Activated gamma-delta T cell (primary cell): ENCODE data around the gene SNX22.
"Not testable (repeated sequence)": the region's sequence is repeated elsewhere in the genome, so short reads cannot be mapped to it uniquely, and the experiment has no call there.

Source experiments
- DNase-seq: peaks from one replicate; lab custom pipeline; 2025; lab: John Stamatoyannopoulos, UW
- total RNA-seq, 2 donors: gene quantifications; one replicate each; lab custom pipeline; 2026; lab: John Stamatoyannopoulos, UW

The SNX22 gene
- total RNA-seq = 0.70 to 1.0 reads per million in 2 donors

GRCh38 chr15:64151727-64152506, at the start of gene SNX22:
Gene SNX22 (plus strand): TSS chr15:64151731. CDS start chr15:64151776, 45 bp downstream.
- peak; percentile 32 for DNase-seq

DNA sequence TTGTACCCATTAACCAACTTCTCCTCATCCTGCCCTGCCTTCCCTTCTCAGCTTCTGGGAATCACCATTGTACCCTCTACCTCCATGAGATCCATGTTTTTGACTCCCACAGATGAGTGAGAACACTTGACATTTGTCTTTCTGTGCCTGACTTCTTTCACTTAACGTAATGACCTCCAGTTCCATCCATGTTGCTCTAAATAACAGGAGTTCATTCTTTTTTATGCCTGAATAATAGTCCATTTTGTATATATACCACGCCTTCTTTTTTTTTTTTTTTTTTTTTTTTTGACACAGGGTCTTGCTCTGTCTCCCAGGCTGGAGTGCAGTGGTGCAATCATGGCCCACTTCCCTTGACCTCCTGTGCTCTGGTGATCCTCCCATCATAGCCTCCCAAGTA, 49.0 kb upstream of the SNX22 start:
- no peak for DNase-seq

GRCh38 chr15:64105113-64105704, 46.3 kb upstream of the SNX22 start:
- DNase-seq = no peak

- DNase-seq = no peak
These were observed 44.2 kb upstream of the SNX22 start for GRCh38 chr15:64107337-64107736.

DNA sequence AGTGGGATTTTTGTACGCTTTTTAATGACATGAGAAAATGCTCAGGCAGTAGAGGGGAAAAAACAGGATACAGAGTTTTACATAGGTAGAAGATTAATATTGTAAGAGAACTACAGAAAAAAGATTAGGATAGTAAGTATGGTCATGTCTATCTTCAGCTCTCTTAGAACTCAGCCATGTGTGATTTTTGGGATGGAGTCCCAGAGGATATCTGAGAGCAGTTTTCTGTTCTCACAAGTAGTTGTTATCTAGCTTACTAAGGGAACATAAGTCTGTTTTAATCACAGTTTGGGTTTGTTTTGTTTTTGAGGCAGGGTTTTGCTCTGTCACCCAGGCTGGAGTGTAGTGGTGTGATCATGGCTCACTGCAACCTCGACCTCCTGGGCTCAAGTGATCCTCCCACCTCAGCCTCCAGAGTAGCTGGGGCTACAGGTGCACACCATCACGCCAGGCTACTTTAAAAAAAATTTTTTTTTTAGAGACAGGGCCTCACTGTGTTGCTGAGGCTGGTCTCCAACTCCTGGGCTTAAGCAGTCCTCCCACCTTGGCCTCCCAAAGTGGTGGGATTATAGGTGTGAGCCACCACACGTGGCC, 41.3 kb upstream of the SNX22 start:
- not testable (repeated sequence) for DNase-seq

GRCh38 chr15:64110950-64111678, 40.4 kb upstream of the SNX22 start:
- DNase-seq = no peak

DNA sequence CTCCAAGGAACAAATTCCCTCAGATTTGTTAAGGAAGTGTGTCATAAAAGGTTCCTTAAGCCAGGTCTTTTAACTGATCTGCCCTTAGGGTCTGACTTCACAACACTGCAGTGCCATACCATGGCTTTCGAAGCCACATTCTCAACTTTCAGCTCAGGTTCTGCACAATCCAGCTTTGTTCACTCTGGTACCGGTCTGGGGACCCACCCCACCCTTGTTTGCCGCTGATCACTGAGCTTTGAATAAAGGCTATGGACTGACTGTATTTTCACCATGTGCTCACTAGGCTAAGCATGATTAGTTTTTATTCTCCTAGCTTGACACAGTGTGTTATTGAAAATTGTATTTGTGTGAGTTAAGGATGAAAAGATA, 39.9 kb upstream of the SNX22 start:
- DNase-seq = no peak

- DNase-seq = no peak
These were observed 39.3 kb upstream of the SNX22 start for GRCh38 chr15:64112073-64112772.

GRCh38 chr15:64112904-64113303, 38.6 kb upstream of the SNX22 start:
- no peak for DNase-seq

GRCh38 chr15:64117759-64118487, 33.6 kb upstream of the SNX22 start:
- no peak for DNase-seq

GRCh38 chr15:64120322-64120721, 31.2 kb upstream of the SNX22 start:
- DNase-seq = not testable (repeated sequence)

DNA sequence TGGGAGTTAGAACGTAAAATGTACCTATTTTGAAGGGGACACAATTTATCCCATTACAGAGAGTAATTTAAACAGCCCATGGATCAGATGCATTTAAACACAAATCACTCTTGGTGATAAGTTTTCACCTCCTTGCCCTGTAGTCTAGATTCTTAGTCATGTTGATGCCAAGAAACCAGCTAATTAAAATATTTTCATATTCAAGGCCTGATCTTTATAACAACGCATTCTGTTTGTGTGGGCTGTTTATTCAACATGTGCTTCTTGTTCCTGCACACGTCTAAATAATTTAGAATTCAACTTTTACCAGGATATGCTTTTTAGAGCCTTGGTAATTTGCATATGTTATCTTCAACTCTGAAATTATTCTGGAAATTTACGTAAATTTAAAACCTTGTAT, 29.9 kb upstream of the SNX22 start:
- DNase-seq = no peak

- no peak for DNase-seq
These were observed 29.1 kb upstream of the SNX22 start for GRCh38 chr15:64122444-64122843.

GRCh38 chr15:64122936-64123351, 28.6 kb upstream of the SNX22 start:
- no peak for DNase-seq

DNA sequence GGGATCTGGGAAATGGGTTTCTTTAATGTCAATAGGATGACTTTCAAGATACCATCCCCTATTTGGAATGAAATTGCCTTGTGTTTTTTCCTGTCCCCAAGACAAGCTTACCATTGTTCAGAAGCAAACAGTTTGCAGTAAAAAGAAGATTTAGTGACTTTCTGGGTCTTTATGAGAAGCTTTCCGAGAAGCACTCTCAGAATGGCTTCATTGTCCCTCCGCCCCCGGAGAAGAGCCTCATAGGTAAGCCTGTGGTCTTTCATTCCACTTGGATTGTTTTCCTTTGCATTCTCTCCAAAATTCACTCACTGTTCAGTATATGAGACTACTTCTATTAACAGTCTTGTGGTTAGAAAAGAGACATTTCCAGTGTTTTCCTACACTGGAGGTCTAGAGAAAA, 25.6 kb upstream of the SNX22 start:
- no peak for DNase-seq

- DNase-seq = no peak
These were observed 23.8 kb upstream of the SNX22 start for GRCh38 chr15:64127521-64128270.

GRCh38 chr15:64130159-64130558, 21.4 kb upstream of the SNX22 start:
- DNase-seq = no peak

GRCh38 chr15:64131547-64131946, 20.0 kb upstream of the SNX22 start:
- no peak for DNase-seq

- DNase-seq = no peak
These were observed 19.3 kb upstream of the SNX22 start for GRCh38 chr15:64132217-64132616.

- no peak for DNase-seq
These were observed 17.7 kb upstream of the SNX22 start for GRCh38 chr15:64133623-64134344.
